Activated CD8-positive, alpha-beta T cell treated with anti-CD3 and anti-CD28 coated beads for 36 hours (primary cell): Measurements from ENCODE around the gene WLS. TPM values are rescaled to one million over a fixed set of nuclear protein-coding genes. Genes with fewer than 3 reads are reported as not detected.

Experiments used
- ATAC-seq: fragments of 200-7000 bp; cut with Tn5 transposase; one replicate; pipeline ENCODE4 v1.10.0; 2021; ENCODE audit warnings: mild to moderate bottlenecking, moderate library complexity
- CTCF ChIA-PET: fragments of 350-600 bp; sonication (Branson Sonifier 250); formaldehyde crosslinking; loops from one replicate; lab custom pipeline; 2021; ENCODE audit warnings: antibody characterized with exemption; lab: Charles Lee
- POLR2A ChIA-PET: fragments of 350-600 bp; sonication (Branson Sonifier 250); formaldehyde crosslinking; loops from one replicate; lab custom pipeline; 2021; ENCODE audit warnings: antibody characterized with exemption; lab: Charles Lee
- DNase-seq: peaks from one replicate; pipeline ENCODE4 v3.0.0-alpha.2; 2020
- H3K27ac Mint-ChIP-seq: one replicate; pipeline ENCODE4 v1.8.0; 2021; ENCODE audit warnings: mild to moderate bottlenecking, mixed read lengths
- H3K27me3 Mint-ChIP-seq: one replicate; pipeline ENCODE4 v1.8.0; 2021; ENCODE audit warnings: mixed read lengths
- H3K36me3 Mint-ChIP-seq: one replicate; pipeline ENCODE4 v1.8.0; 2021; ENCODE audit warnings: low read depth, mixed read lengths
- H3K4me1 Mint-ChIP-seq: one replicate; pipeline ENCODE4 v1.8.0; 2021; ENCODE audit warnings: low read depth, mixed read lengths
- H3K4me3 Mint-ChIP-seq: one replicate; pipeline ENCODE4 v1.8.0; 2021; ENCODE audit warnings: mild to moderate bottlenecking, moderate library complexity, mixed read lengths
- H3K9me3 Mint-ChIP-seq: one replicate; pipeline ENCODE4 v1.8.0; 2021; ENCODE audit warnings: mixed read lengths
- CTCF ChIP-seq: fragments of 200-600 bp; IDR thresholded peaks from one replicate; pipeline ENCODE4 v1.8.0; 2022; ENCODE audit warnings: antibody characterized with exemption, mild to moderate bottlenecking
- intact Hi-C: fragments of 100-400 bp; cut with micrococcal nuclease; formaldehyde crosslinking; loops from one replicate; pipeline ENCODE4 v1.10.0; 2022
- microRNA-seq: library from miRNA; unstranded; fragments of <30 nt; microRNA quantifications from one replicate; pipeline ENCODE4 v1.2.0, GENCODE V29; 2022; ENCODE audit warnings: borderline microRNAs expressed, borderline replicate concordance
- total RNA-seq, 2 experiments: library from RNA; stranded (reverse); gene quantifications; one replicate each; pipeline ENCODE4 v1.2.3, GENCODE V29; 2021

Gene WLS
- total RNA-seq, 2 experiments from 2014 or later, result not detected

- ChIA-PET POLR2A (no interaction called here), CTCF (no interaction called here)
- intact Hi-C loops, result no loop called here
- Mint-ChIP-seq H3K4me1 (no peaks in the 10 kb centered on the region), H3K27ac (no peak overlapping the region), H3K27me3 (no peaks in the 10 kb centered on the region), H3K36me3 (no peaks in the 10 kb centered on the region), H3K9me3 (no peaks in the 10 kb centered on the region), H3K4me3 (no peak overlapping the region)
- no peak for TF ChIP-seq CTCF
- DNase-seq (no peak), ATAC-seq (no peak)
Measured at GRCh38 chr1:68087184-68087583, 145.1 kb downstream of the WLS start.

- intact Hi-C loops, result no loop called here
- Mint-ChIP-seq H3K27me3 (peaks cover 1% of the 10 kb centered on the region), H3K36me3 (no peaks in the 10 kb centered on the region), H3K9me3 (no peaks in the 10 kb centered on the region), H3K4me3 (no peak overlapping the region), H3K27ac (no peak overlapping the region), H3K4me1 (no peaks in the 10 kb centered on the region)
- no peak for DNase-seq
- TF ChIP-seq CTCF, result no peak
- POLR2A ChIA-PET, result no interaction called here
- CTCF ChIA-PET, result no interaction called here
- ATAC-seq, result no peak
Measured at GRCh38 chr1:68085752-68086151, 146.6 kb downstream of the WLS start.

- no peaks in the 10 kb centered on the region for H3K4me1 Mint-ChIP-seq
- H3K27me3 Mint-ChIP-seq, result peaks cover 3% of the 10 kb centered on the region
- DNase-seq, result no peak
- ATAC-seq, result no peak
- intact Hi-C loops, result no loop called here
- H3K36me3 Mint-ChIP-seq, result no peaks in the 10 kb centered on the region
- no peak for TF ChIP-seq CTCF
- ChIA-PET POLR2A (no interaction called here), CTCF (no interaction called here)
- no peaks in the 10 kb centered on the region for H3K9me3 Mint-ChIP-seq
- H3K27ac Mint-ChIP-seq, result no peak overlapping the region
- no peak overlapping the region for H3K4me3 Mint-ChIP-seq
Measured at GRCh38 chr1:68083686-68084085, 148.6 kb downstream of the WLS start.

GRCh38 chr1:68081775-68082283 lies 150.5 kb downstream of the WLS start:
- H3K27me3 Mint-ChIP-seq, result peaks cover 5% of the 10 kb centered on the region

GRCh38 chr1:68078647-68079046 lies 153.7 kb downstream of the WLS start:
- H3K36me3 Mint-ChIP-seq, result no peaks in the 10 kb centered on the region
- no peak for TF ChIP-seq CTCF
- no peak overlapping the region for H3K27ac Mint-ChIP-seq
- ATAC-seq, result no peak
- POLR2A ChIA-PET, result no interaction called here
- peaks cover 5% of the 10 kb centered on the region for H3K27me3 Mint-ChIP-seq
- CTCF ChIA-PET, result no interaction called here
- no peak overlapping the region for H3K4me3 Mint-ChIP-seq
- H3K4me1 Mint-ChIP-seq, result no peaks in the 10 kb centered on the region
- H3K9me3 Mint-ChIP-seq, result no peaks in the 10 kb centered on the region
- intact Hi-C loops, result no loop called here
- DNase-seq, result no peak

More at GRCh38 chr1:68081775-68082283, 150.5 kb downstream of the WLS start:
- H3K36me3 Mint-ChIP-seq, result no peaks in the 10 kb centered on the region
- intact Hi-C loops, result no loop called here
- CTCF ChIA-PET, result no interaction called here
- POLR2A ChIA-PET, result no interaction called here
- no peak for DNase-seq
- H3K4me1 Mint-ChIP-seq, result no peaks in the 10 kb centered on the region
- TF ChIP-seq CTCF, result no peak
- H3K4me3 Mint-ChIP-seq, result no peak overlapping the region
- ATAC-seq, result no peak
- no peak overlapping the region for H3K27ac Mint-ChIP-seq
- H3K9me3 Mint-ChIP-seq, result no peaks in the 10 kb centered on the region

Small RNA genes within 50 kb of the gene (microRNA-seq; reads per million reads assigned to microRNA genes)
- not detected for gene MIR1262

Other genes with a start within 250 kb of the WLS start
- under 1 TPM; 0.18 to 0.20 TPM for gene DIRAS3, start 181.9 kb downstream of the WLS start, total RNA-seq
- not detected for gene RPE65, start 217.4 kb upstream of the WLS start, total RNA-seq